Nephron (organoid): ENCODE data around the gene GRIN2B.

Experiments used
- H3K27ac Mint-ChIP-seq, 3 experiments: 2 replicates each; pipeline ENCODE4 v1.8.0; 2020; ENCODE audit warnings: mixed read lengths in 3 of 3, mild to moderate bottlenecking in 2 of 3, moderate library complexity in 1 of 3
- H3K27me3 Mint-ChIP-seq: 2 replicates; pipeline ENCODE4 v1.8.0; 2021; ENCODE audit warnings: low read depth, mild to moderate bottlenecking, moderate library complexity, mixed read lengths
- H3K36me3 Mint-ChIP-seq: 2 replicates; pipeline ENCODE4 v1.8.0; 2020; ENCODE audit warnings: low read depth, mixed read lengths
- H3K4me1 Mint-ChIP-seq: 2 replicates; pipeline ENCODE4 v1.8.0; 2020; ENCODE audit warnings: mixed read lengths
- H3K4me3 Mint-ChIP-seq, 3 experiments: 2 replicates each; pipeline ENCODE4 v1.8.0; 2020; ENCODE audit warnings: mild to moderate bottlenecking in 3 of 3, mixed read lengths in 3 of 3, moderate library complexity in 2 of 3
- H3K9me3 Mint-ChIP-seq: 2 replicates; pipeline ENCODE4 v1.8.0; 2020; ENCODE audit warnings: mixed read lengths
- TF ChIP-seq, protein P1 (sequence below), 3 experiments: fragments of 200-600 bp; sonication (generic); IDR thresholded peaks; one replicate each; pipeline ENCODE4 v1.5.0; 2021; ENCODE audit warnings: antibody characterized with exemption in 3 of 3; ENCODE audit not compliant: unreplicated experiment in 3 of 3

GRIN2B gene

DNA sequence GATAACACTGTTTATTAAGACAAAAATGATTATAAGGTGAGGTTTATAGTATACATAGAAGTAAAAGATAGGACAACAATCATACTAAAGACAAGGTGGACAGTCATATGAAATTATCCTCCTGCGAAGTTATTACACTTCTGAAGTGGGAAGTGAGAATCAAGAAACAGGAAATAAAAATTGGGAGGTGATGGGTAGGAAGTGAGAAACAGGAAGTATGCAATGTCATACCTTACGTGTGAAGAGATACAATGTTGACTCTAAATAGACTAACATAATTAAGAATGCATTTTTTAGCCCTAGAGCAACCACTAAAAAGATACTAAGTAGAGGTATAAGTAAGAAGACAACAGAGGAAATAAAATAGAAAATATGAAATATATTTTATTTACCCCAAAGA lies 43.7 kb downstream of the GRIN2B start:
- Mint-ChIP-seq H3K27me3 (peaks cover 5% of the 10 kb centered on the region), H3K4me3 (no peak overlapping the region), H3K4me1 (peaks cover 16% of the 10 kb centered on the region), H3K27ac (no peak overlapping the region), H3K9me3 (peaks cover 18% of the 10 kb centered on the region), H3K36me3 (no peaks in the 10 kb centered on the region)
- TF ChIP-seq, protein P1, sequence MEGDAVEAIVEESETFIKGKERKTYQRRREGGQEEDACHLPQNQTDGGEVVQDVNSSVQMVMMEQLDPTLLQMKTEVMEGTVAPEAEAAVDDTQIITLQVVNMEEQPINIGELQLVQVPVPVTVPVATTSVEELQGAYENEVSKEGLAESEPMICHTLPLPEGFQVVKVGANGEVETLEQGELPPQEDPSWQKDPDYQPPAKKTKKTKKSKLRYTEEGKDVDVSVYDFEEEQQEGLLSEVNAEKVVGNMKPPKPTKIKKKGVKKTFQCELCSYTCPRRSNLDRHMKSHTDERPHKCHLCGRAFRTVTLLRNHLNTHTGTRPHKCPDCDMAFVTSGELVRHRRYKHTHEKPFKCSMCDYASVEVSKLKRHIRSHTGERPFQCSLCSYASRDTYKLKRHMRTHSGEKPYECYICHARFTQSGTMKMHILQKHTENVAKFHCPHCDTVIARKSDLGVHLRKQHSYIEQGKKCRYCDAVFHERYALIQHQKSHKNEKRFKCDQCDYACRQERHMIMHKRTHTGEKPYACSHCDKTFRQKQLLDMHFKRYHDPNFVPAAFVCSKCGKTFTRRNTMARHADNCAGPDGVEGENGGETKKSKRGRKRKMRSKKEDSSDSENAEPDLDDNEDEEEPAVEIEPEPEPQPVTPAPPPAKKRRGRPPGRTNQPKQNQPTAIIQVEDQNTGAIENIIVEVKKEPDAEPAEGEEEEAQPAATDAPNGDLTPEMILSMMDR (IDR thresholded peaks at IDR 0.05; ENCODE audit: unreplicated experiment in 3 of 3): no peak

DNA sequence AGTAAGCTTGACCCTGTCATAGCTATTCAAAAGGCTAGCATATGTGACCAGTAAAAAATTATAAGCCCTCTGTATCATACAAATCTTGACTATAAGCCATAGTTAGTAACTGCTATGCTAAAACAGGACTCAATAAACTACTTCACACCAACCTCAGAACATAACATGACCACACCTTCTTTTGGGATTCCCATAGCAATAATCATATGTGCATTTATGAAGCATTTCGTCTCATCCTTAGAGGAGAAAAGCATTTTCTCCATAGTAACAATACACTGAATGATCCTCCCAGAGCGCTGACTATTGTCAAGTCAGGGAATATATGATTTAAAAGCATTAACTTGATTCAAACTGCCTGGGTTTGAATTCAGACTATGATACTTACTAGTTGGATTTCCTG lies 46.2 kb downstream of the GRIN2B start:
- H3K4me1 Mint-ChIP-seq: no peaks in the 10 kb centered on the region
- no peaks in the 10 kb centered on the region for H3K36me3 Mint-ChIP-seq
- no peak overlapping the region for H3K4me3 Mint-ChIP-seq
- H3K9me3 Mint-ChIP-seq: peaks cover 18% of the 10 kb centered on the region
- no peaks in the 10 kb centered on the region for H3K27me3 Mint-ChIP-seq
- no peak overlapping the region for H3K27ac Mint-ChIP-seq
- TF ChIP-seq, protein P1 (IDR thresholded peaks at IDR 0.05; ENCODE audit: unreplicated experiment in 3 of 3): no peak
